ENCODE measurements around the gene QRICH1. TPM values are rescaled to one million over a fixed set of nuclear protein-coding genes. Genes with fewer than 3 reads are reported as not detected.

QRICH1 gene
- total RNA-seq, 1 experiment from 2014 or later: 107 TPM

GRCh38 chr3:49015765-49016164, 78.1 kb downstream of the QRICH1 start:
- no peak overlapping the region for H3K27ac Mint-ChIP-seq (ENCODE audit: unreplicated experiment)
- no peak overlapping the region for H3K4me3 Mint-ChIP-seq (ENCODE audit: low read depth, unreplicated experiment)
- H3K9me3 Mint-ChIP-seq (ENCODE audit: low read depth, unreplicated experiment): no peaks in the 10 kb centered on the region
- no peaks in the 10 kb centered on the region for H3K4me1 Mint-ChIP-seq (ENCODE audit: low read depth, unreplicated experiment)
- DNase-seq: no peak
- no peaks in the 10 kb centered on the region for H3K27me3 Mint-ChIP-seq (ENCODE audit: unreplicated experiment)
- no peak for TF ChIP-seq CTCF (IDR thresholded peaks at IDR 0.05; ENCODE audit: unreplicated experiment)
- intact Hi-C loops (cut with micrococcal nuclease; ENCODE audit: unreplicated experiment): no loop called here
- BruUV-seq (replicated peaks): no TSS peak
- CTCF ChIA-PET: no interaction called here
- peaks cover 87% of the 10 kb centered on the region for H3K36me3 Mint-ChIP-seq (ENCODE audit: insufficient read depth, unreplicated experiment)

GRCh38 chr3:49015072-49015471, 78.8 kb downstream of the QRICH1 start:
- H3K4me3 Mint-ChIP-seq (ENCODE audit: low read depth, unreplicated experiment): no peak overlapping the region
- no peak for DNase-seq
- intact Hi-C loops (cut with micrococcal nuclease; ENCODE audit: unreplicated experiment): no loop called here
- no peaks in the 10 kb centered on the region for H3K4me1 Mint-ChIP-seq (ENCODE audit: low read depth, unreplicated experiment)
- no TSS peak for BruUV-seq (replicated peaks)
- H3K27ac Mint-ChIP-seq (ENCODE audit: unreplicated experiment): no peak overlapping the region
- CTCF ChIA-PET: interaction anchor here (1.7 kb wide), 1 partner anchor 27 kb away, joined by 9 read pairs; no protein-coding TSS in a partner anchor
- peaks cover 87% of the 10 kb centered on the region for H3K36me3 Mint-ChIP-seq (ENCODE audit: insufficient read depth, unreplicated experiment)
- H3K9me3 Mint-ChIP-seq (ENCODE audit: low read depth, unreplicated experiment): no peaks in the 10 kb centered on the region
- no peak for TF ChIP-seq CTCF (IDR thresholded peaks at IDR 0.05; ENCODE audit: unreplicated experiment)
- no peaks in the 10 kb centered on the region for H3K27me3 Mint-ChIP-seq (ENCODE audit: unreplicated experiment)

- Mint-ChIP-seq H3K27me3 (ENCODE audit: unreplicated experiment) (no peaks in the 10 kb centered on the region), H3K4me3 (ENCODE audit: low read depth, unreplicated experiment) (no peak overlapping the region), H3K9me3 (ENCODE audit: low read depth, unreplicated experiment) (no peaks in the 10 kb centered on the region), H3K27ac (ENCODE audit: unreplicated experiment) (no peak overlapping the region), H3K36me3 (ENCODE audit: insufficient read depth, unreplicated experiment) (peaks cover 88% of the 10 kb centered on the region), H3K4me1 (ENCODE audit: low read depth, unreplicated experiment) (peaks cover 6% of the 10 kb centered on the region)
- intact Hi-C loops (cut with micrococcal nuclease; ENCODE audit: unreplicated experiment): no loop called here
- BruUV-seq (replicated peaks): no TSS peak
- CTCF ChIA-PET: interaction anchor here (0.5 to 1.7 kb wide), 2 partner anchors 26 to 484 kb away, joined by 3 to 9 read pairs; no protein-coding TSS in a partner anchor
- peak; percentile 76 for TF ChIP-seq CTCF (IDR thresholded peaks at IDR 0.05; ENCODE audit: unreplicated experiment)
- DNase-seq: peak; percentile 67
These were observed 79.9 kb downstream of the QRICH1 start for GRCh38 chr3:49013738-49014660.

GRCh38 chr3:49013113-49013737, 80.6 kb downstream of the QRICH1 start:
- H3K9me3 Mint-ChIP-seq (ENCODE audit: low read depth, unreplicated experiment): no peaks in the 10 kb centered on the region
- BruUV-seq (replicated peaks): no TSS peak
- intact Hi-C loops (cut with micrococcal nuclease; ENCODE audit: unreplicated experiment): no loop called here

More at GRCh38 chr3:49013113-49013737, 80.6 kb downstream of the QRICH1 start:
- no peak overlapping the region for H3K4me3 Mint-ChIP-seq (ENCODE audit: low read depth, unreplicated experiment)
- H3K27me3 Mint-ChIP-seq (ENCODE audit: unreplicated experiment): no peaks in the 10 kb centered on the region
- TF ChIP-seq CTCF (IDR thresholded peaks at IDR 0.05; ENCODE audit: unreplicated experiment): no peak
- DNase-seq: no peak
- CTCF ChIA-PET: interaction anchor here (0.5 to 1.7 kb wide), 2 partner anchors 25 to 485 kb away, joined by 3 to 9 read pairs; no protein-coding TSS in a partner anchor
- H3K4me1 Mint-ChIP-seq (ENCODE audit: low read depth, unreplicated experiment): peaks cover 12% of the 10 kb centered on the region
- no peak overlapping the region for H3K27ac Mint-ChIP-seq (ENCODE audit: unreplicated experiment)
- H3K36me3 Mint-ChIP-seq (ENCODE audit: insufficient read depth, unreplicated experiment): peaks cover 87% of the 10 kb centered on the region

Data from Calu3 (cell line).